Measurements from ENCODE around the gene B3GNT3. TPM values are rescaled to one million over a fixed set of nuclear protein-coding genes. Genes with fewer than 3 reads are reported as not detected.

Gene B3GNT3
- total and polyA plus RNA-seq, 2 donors, result 5.7 to 6.5 TPM

DNA sequence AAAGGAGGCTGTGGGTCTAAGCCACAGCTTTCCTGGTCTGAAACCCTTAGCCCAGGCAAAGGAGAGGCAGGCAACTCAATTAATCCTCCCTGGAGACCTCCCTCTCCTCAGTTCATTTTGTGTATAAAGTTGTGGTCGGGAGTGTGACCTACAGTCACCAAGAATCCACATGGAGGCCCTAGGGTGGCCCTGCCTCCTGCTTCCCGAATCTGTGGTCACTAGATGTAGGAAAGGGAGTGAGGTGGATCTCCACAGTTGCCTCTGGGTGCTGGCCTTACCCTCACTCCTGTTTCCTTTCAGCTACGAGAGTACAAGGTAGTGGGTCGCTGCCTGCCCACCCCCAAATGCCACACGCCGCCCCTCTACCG, 66.0 kb downstream of the B3GNT3 start:
- no peak overlapping the region for H3K27ac ChIP-seq (ENCODE audit: low read depth)
- no peak for DNase-seq (ENCODE audit: extremely low spot score)
- H3K4me3 ChIP-seq (ENCODE audit: low read depth, low read length), result peak overlapping the region; percentile 81
- peaks cover 6% of the 10 kb centered on the region for H3K36me3 ChIP-seq (ENCODE audit: insufficient read depth)
- no peaks in the 10 kb centered on the region for H3K4me1 ChIP-seq (ENCODE audit: insufficient read depth)
- 51% methylated on average over 7 of the region's 7 CpGs for WGBS

DNA sequence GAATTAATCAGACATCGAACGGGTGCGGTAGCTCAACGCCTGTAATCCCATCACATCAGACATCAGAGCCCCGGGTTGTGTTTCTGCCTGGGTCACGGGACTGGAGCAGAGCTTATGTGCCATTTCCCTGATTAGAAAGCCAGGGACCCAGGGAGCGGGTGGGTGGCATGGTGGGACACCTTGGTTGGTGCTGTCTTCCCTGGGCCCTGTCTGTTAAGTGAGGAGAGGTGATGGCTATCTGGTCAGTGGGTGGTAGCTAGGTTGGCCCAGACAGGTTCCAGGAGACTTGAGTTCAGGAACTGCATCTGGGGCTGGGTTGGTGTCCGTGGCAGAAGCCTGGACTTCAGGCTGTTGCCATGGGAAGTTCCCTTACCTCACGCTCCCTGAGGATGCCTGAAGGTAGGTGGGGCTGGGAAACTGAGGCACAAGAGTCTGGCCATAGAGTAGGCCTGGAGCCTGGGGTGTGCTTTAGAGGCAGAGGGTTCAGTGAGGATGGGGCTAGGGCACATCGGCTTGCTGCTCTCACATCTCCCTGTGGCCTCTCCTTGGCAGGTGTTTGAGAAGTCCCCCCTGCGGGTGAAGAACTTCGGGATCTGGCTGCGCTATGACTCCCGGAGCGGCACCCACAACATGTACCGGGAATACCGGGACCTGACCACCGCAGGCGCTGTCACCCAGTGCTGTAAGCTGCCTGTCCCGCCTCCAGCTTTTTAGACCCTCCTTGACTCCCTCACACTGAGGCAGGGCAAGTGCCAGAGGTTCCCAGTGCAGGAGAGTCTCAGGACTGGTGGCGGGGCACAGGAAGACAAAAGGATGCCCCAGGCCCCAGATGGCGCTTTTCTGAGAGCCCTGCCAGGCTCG, 66.8 kb downstream of the B3GNT3 start:
- Histone ChIP-seq H3K36me3 (ENCODE audit: insufficient read depth) (peaks cover 6% of the 10 kb centered on the region), H3K4me3 (ENCODE audit: low read depth, low read length) (no peak overlapping the region), H3K27ac (ENCODE audit: low read depth) (no peak overlapping the region), H3K4me1 (ENCODE audit: insufficient read depth) (no peaks in the 10 kb centered on the region)
- 82% methylated on average over 23 of the region's 23 CpGs for WGBS
- DNase-seq (ENCODE audit: extremely low spot score), result no peak

DNA sequence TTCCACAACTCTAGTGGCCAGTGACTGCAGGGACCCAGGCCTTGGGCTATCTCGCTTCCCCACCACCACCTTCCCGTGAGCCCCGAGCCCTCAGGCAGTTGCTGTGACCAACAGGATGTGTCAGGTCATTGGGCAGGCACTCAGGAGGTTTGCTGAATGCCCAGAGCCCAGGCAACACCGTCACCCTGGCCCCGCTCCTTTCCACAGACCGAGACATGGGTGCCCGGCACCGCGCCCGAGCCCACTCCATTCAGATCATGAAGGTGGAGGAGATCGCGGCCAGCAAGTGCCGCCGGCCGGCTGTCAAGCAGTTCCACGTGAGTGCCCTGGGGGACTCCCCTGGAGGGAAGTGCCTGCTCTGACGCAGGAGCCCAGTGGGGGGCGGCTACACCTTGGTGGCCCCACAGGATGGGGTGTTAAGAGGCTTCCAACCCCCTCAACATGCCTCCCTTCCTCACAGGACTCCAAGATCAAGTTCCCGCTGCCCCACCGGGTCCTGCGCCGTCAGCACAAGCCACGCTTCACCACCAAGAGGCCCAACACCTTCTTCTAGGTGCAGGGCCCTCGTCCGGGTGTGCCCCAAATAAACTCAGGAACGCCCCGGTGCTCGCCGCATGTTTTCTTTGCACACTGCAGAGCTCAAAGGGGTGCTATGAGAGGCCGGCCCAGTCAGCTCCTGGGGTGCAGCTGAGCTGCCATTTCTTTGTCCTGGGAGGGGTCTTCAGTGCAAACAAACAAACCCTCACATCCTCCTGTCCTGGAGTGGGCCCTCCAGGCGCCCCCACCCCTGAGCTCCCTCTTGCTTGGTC, 68.0 kb downstream of the B3GNT3 start:
- DNase-seq (ENCODE audit: extremely low spot score), result no peak
- Histone ChIP-seq H3K4me1 (ENCODE audit: insufficient read depth) (no peaks in the 10 kb centered on the region), H3K4me3 (ENCODE audit: low read depth, low read length) (no peak overlapping the region), H3K36me3 (ENCODE audit: insufficient read depth) (peaks cover 6% of the 10 kb centered on the region), H3K27ac (ENCODE audit: low read depth) (no peak overlapping the region)
- WGBS, result 89% methylated on average over 31 of the region's 31 CpGs

Small RNA genes lying within 50 kb of the gene (small RNA-seq; reads per million reads assigned to genes)
- gene SNORA68, result not detected

Other genes with a start within 250 kb of the B3GNT3 start
- 31.7 TPM for gene COLGALT1, start 239.5 kb upstream of the B3GNT3 start, total RNA-seq
- 68.6 TPM for gene COLGALT1, start 239.5 kb upstream of the B3GNT3 start, polyA plus RNA-seq
- gene UNC13A, start 106.8 kb upstream of the B3GNT3 start, total RNA-seq, result 0.48 TPM
- 0.25 TPM for gene UNC13A, start 106.8 kb upstream of the B3GNT3 start, polyA plus RNA-seq
- 26.8 TPM for gene MAP1S, start 75.7 kb upstream of the B3GNT3 start, total RNA-seq
- gene MAP1S, start 75.7 kb upstream of the B3GNT3 start, polyA plus RNA-seq, result 34.4 TPM
- gene FCHO1, start 43.7 kb upstream of the B3GNT3 start, total RNA-seq, result 1.4 TPM
- 1.7 TPM for gene FCHO1, start 43.7 kb upstream of the B3GNT3 start, polyA plus RNA-seq
- not detected for gene INSL3, start 26.4 kb downstream of the B3GNT3 start, total RNA-seq
- 0.19 TPM for gene INSL3, start 26.4 kb downstream of the B3GNT3 start, polyA plus RNA-seq
- gene JAK3, start 52.8 kb downstream of the B3GNT3 start, total RNA-seq, result 4.8 TPM
- 2.7 TPM for gene JAK3, start 52.8 kb downstream of the B3GNT3 start, polyA plus RNA-seq
- gene RPL18A, start 64.8 kb downstream of the B3GNT3 start, total RNA-seq, result 531 TPM
- 2,929 TPM for gene RPL18A, start 64.8 kb downstream of the B3GNT3 start, polyA plus RNA-seq
- not detected for gene SLC5A5, start 76.8 kb downstream of the B3GNT3 start, total RNA-seq
- not detected for gene SLC5A5, start 76.8 kb downstream of the B3GNT3 start, polyA plus RNA-seq
- gene CCDC124, start 137.9 kb downstream of the B3GNT3 start, total RNA-seq, result 9.7 TPM
- gene CCDC124, start 137.9 kb downstream of the B3GNT3 start, polyA plus RNA-seq, result 149 TPM
- 0.79 TPM for gene KCNN1, start 172.0 kb downstream of the B3GNT3 start, total RNA-seq
- 0.24 TPM for gene KCNN1, start 172.0 kb downstream of the B3GNT3 start, polyA plus RNA-seq
- 7.5 TPM for gene ARRDC2, start 213.0 kb downstream of the B3GNT3 start, total RNA-seq
- gene ARRDC2, start 213.0 kb downstream of the B3GNT3 start, polyA plus RNA-seq, result 38.0 TPM

Measured in urinary bladder (tissue), 4 donors.